C4-2B (cell line): Measurements from ENCODE around the gene DPF3.

ENCODE experiments used
- ZFX ChIP-seq: fragments of 450-650 bp; IDR thresholded peaks from 2 replicates; pipeline ENCODE4 v1.6.1; 2017
- TF ChIP-seq, protein P1 (sequence below): fragments of 450-650 bp; conservative IDR thresholded peaks from 2 replicates; pipeline ENCODE4 v1.5.1; 2017; ENCODE audit warnings: mild to moderate bottlenecking

DNA sequence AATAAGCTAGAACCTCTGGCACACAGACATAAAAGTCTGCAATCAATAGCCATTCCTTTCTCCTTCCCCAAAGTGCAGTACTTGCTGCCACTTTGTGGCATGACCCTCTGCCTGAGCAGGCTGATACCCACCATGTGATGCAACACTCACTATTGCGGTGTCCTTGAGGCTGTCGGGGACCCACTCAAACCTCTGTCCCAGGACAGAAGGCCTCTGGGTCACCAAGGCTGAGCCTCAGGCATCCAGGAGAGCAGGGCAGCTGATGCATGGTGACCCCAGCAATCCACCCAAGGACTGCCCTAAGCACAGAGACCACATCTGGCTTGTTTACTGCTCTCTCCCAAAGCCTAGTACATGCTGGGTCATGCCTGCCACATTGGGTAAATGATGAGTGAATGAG, 114.2 kb downstream of the DPF3 start:
- TF ChIP-seq, protein P1, sequence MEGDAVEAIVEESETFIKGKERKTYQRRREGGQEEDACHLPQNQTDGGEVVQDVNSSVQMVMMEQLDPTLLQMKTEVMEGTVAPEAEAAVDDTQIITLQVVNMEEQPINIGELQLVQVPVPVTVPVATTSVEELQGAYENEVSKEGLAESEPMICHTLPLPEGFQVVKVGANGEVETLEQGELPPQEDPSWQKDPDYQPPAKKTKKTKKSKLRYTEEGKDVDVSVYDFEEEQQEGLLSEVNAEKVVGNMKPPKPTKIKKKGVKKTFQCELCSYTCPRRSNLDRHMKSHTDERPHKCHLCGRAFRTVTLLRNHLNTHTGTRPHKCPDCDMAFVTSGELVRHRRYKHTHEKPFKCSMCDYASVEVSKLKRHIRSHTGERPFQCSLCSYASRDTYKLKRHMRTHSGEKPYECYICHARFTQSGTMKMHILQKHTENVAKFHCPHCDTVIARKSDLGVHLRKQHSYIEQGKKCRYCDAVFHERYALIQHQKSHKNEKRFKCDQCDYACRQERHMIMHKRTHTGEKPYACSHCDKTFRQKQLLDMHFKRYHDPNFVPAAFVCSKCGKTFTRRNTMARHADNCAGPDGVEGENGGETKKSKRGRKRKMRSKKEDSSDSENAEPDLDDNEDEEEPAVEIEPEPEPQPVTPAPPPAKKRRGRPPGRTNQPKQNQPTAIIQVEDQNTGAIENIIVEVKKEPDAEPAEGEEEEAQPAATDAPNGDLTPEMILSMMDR, result no peak
- no peak for TF ChIP-seq ZFX
